Ishikawa (cell line): Measurements from ENCODE around the gene PTTG1IP.

ENCODE experiments used
- CEBPB ChIP-seq: IDR thresholded peaks from 2 replicates; pipeline ENCODE4 v1.6.1; 2012
- CREB1 ChIP-seq: IDR thresholded peaks from 2 replicates; pipeline ENCODE4 v1.6.1; 2012; ENCODE audit warnings: low read depth
- EGR1 ChIP-seq: IDR thresholded peaks from 2 replicates; pipeline ENCODE4 v1.6.1; 2012
- EP300 ChIP-seq: IDR thresholded peaks from 2 replicates; pipeline ENCODE4 v1.6.1; 2012; ENCODE audit warnings: borderline replicate concordance
- FOXM1 ChIP-seq: IDR thresholded peaks from 2 replicates; pipeline ENCODE4 v1.6.1; 2012; ENCODE audit warnings: low read depth, borderline replicate concordance
- MAX ChIP-seq: IDR thresholded peaks from 2 replicates; pipeline ENCODE4 v1.6.1; 2012
- NFIC ChIP-seq: IDR thresholded peaks from 2 replicates; pipeline ENCODE4 v1.6.1; 2012
- RAD21 ChIP-seq: IDR thresholded peaks from 2 replicates; pipeline ENCODE4 v1.6.1; 2012; ENCODE audit warnings: low read depth
- REST ChIP-seq: IDR thresholded peaks from 2 replicates; pipeline ENCODE4 v1.6.1; 2012; ENCODE audit warnings: low read depth, mild to moderate bottlenecking
- TAF1 ChIP-seq: IDR thresholded peaks from 2 replicates; pipeline ENCODE4 v1.6.1; 2012; ENCODE audit warnings: low read depth, mild to moderate bottlenecking
- TCF12 ChIP-seq: IDR thresholded peaks from 2 replicates; pipeline ENCODE4 v1.6.1; 2012; ENCODE audit warnings: low read depth
- USF1 ChIP-seq: IDR thresholded peaks from 2 replicates; pipeline ENCODE4 v1.6.1; 2012
- YY1 ChIP-seq: IDR thresholded peaks from 2 replicates; pipeline ENCODE4 v1.6.1; 2012; ENCODE audit warnings: low read depth
- ZBTB7A ChIP-seq: IDR thresholded peaks from 2 replicates; pipeline ENCODE4 v1.6.1; 2012; ENCODE audit warnings: low read depth

PTTG1IP gene

GRCh38 chr21:44854664-44855446 is 18.6 kb downstream of the PTTG1IP start:
- TF ChIP-seq TCF12: no peak

GRCh38 chr21:44854391-44854663 is 19.2 kb downstream of the PTTG1IP start:
- no peak for TF ChIP-seq TCF12
- no peak for TF ChIP-seq FOXM1
- TF ChIP-seq MAX: no peak
- no peak for TF ChIP-seq CREB1
- TF ChIP-seq NFIC: no peak
- no peak for TF ChIP-seq EP300
- TF ChIP-seq TAF1: no peak
- TF ChIP-seq EGR1: no peak
- TF ChIP-seq ZBTB7A: no peak
- no peak for TF ChIP-seq REST
- no peak for TF ChIP-seq RAD21

GRCh38 chr21:44853601-44854390 is 19.7 kb downstream of the PTTG1IP start:
- no peak for TF ChIP-seq EP300
- no peak for TF ChIP-seq RAD21
- TF ChIP-seq ZBTB7A: no peak
- no peak for TF ChIP-seq FOXM1
- TF ChIP-seq MAX: no peak
- no peak for TF ChIP-seq TCF12

- TF ChIP-seq RAD21: no peak
These were observed 22.4 kb downstream of the PTTG1IP start for GRCh38 chr21:44850905-44851657.

GRCh38 chr21:44850208-44850800 is 23.2 kb downstream of the PTTG1IP start:
- TF ChIP-seq REST (no peak), MAX (no peak), EP300 (no peak), USF1 (no peak), RAD21 (no peak), CREB1 (no peak)

GRCh38 chr21:44849616-44850130 is 23.8 kb downstream of the PTTG1IP start:
- TF ChIP-seq TAF1: no peak
- no peak for TF ChIP-seq REST
- no peak for TF ChIP-seq FOXM1
- no peak for TF ChIP-seq CEBPB
- TF ChIP-seq TCF12: no peak
- no peak for TF ChIP-seq YY1
